Measurements from ENCODE around the gene SEMA5A.

GRCh38 chr5:9533096-9533495 lies 12.8 kb downstream of the SEMA5A start:
- TF ChIP-seq POLR2A (IDR thresholded peaks at IDR 0.05; ENCODE audit: low read depth, low read length) (no peak), TAF1 (IDR thresholded peaks at IDR 0.05; ENCODE audit: borderline replicate concordance, low read depth, low read length) (no peak), POLR2AphosphoS5 (IDR thresholded peaks at IDR 0.05; ENCODE audit: low read depth, low read length) (no peak)

Measured in GM12892 (cell line).